MM.1S (cell line): ENCODE results near the gene CPEB3.

Experiments used
- CTCF ChIP-seq: fragments of 300-600 bp; sonication (generic); IDR thresholded peaks from 2 replicates; pipeline ENCODE4 v1.5.1; 2016; ENCODE audit warnings: antibody characterized with exemption, low read length, mixed read lengths
- EZH2 ChIP-seq: fragments of 300-600 bp; sonication (generic); optimal IDR thresholded peaks from 2 replicates; pipeline ENCODE3; 2017; ENCODE audit warnings: low read depth, mild to moderate bottlenecking, antibody characterized with exemption, low read length, mixed read lengths
- EZH2phosphoT487 ChIP-seq: fragments of 300-600 bp; sonication (generic); IDR thresholded peaks from 2 replicates; pipeline ENCODE4 v1.6.1; 2018; ENCODE audit warnings: antibody characterized with exemption, low read length

DNA sequence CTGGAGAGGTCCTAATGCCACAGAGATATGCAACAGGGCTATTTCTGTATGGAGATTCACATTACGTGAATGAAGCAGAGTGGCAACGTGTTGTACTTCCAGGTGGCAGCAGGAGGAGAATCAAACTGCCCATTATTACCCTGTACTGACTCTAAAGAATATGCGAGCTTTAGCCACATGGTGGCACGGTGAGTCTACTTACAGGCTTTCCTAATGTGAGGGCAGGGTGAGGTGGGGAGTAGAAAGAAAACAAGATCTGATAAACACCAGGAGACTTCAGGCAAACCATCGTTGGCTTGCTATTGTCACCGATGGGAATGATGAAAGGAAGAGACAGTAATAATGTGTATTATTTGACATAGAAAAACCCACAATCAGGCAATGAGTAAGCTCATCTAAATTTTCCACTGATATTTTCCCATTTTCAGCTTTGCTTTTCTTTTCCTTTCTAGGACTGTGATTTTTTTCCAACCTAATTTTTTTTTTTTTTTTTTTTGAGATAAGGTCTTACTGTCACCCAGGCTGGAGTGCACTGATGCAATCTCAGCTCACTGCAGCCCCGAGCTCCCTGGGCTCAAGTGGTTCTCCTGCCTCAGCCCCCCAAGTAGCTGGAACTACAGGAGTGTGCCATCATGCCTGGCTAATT is 203.0 kb downstream of the CPEB3 start:
- TF ChIP-seq CTCF: peak; percentile 94
- TF ChIP-seq EZH2phosphoT487: no peak
- TF ChIP-seq EZH2: no peak
